ENCODE results near the gene USP37.

GRCh38 chr2:218448934-218449333 is 119.2 kb downstream of the USP37 start:
- no peak for TF ChIP-seq CTCF (IDR thresholded peaks at IDR 0.05; ENCODE audit: borderline replicate concordance, extremely low read depth, low read length, poor library complexity, severe bottlenecking)
- no peak for TF ChIP-seq EZH2 (IDR thresholded peaks at IDR 0.05; ENCODE audit: borderline replicate concordance, low read depth, low read length, severe bottlenecking)

Data from DND-41 (cell line).